Effector memory CD4-positive, alpha-beta T cell (primary cell): ENCODE measurements around the gene TPST1.

Experiments
- DNase-seq, 3 donors: peaks; one replicate each; pipeline ENCODE4 v3.0.0-alpha.2; 2020
- H3K27ac ChIP-seq: 2 replicates; pipeline ENCODE4 v1.7.0; 2013; ENCODE audit warnings: mild to moderate bottlenecking, low read length, moderate library complexity; ENCODE audit not compliant: insufficient read depth, poor library complexity, severe bottlenecking
- H3K27me3 ChIP-seq: replicated peaks from 2 replicates; pipeline ENCODE4 v1.7.0; 2013; ENCODE audit warnings: mild to moderate bottlenecking, low read length; ENCODE audit not compliant: insufficient read depth, control insufficient read depth, poor library complexity, severe bottlenecking
- H3K36me3 ChIP-seq: 2 replicates; pipeline ENCODE4 v1.7.0; 2013; ENCODE audit warnings: mild to moderate bottlenecking, low read length, moderate library complexity; ENCODE audit not compliant: control insufficient read depth, insufficient read depth
- H3K4me1 ChIP-seq: 2 replicates; pipeline ENCODE4 v1.7.0; 2013; ENCODE audit warnings: low read length, mild to moderate bottlenecking; ENCODE audit not compliant: control insufficient read depth, insufficient read depth, poor library complexity, severe bottlenecking
- H3K4me3 ChIP-seq: 2 replicates; pipeline ENCODE4 v1.7.0; 2013; ENCODE audit warnings: low read length, low read depth, mild to moderate bottlenecking; ENCODE audit not compliant: insufficient read depth, poor library complexity, severe bottlenecking
- H3K9me3 ChIP-seq: 2 replicates; pipeline ENCODE4 v1.7.0; 2013; ENCODE audit warnings: mild to moderate bottlenecking, low read length, moderate library complexity; ENCODE audit not compliant: control insufficient read depth

TPST1 gene

GRCh38 chr7:66303454-66304155, 98.5 kb downstream of the TPST1 start:
- DNase-seq: no peak
- no peak overlapping the region for H3K4me3 ChIP-seq
- H3K9me3 ChIP-seq: peaks cover 2% of the 10 kb centered on the region
- H3K36me3 ChIP-seq: no peaks in the 10 kb centered on the region
- no peak overlapping the region for H3K27ac ChIP-seq
- no peaks in the 10 kb centered on the region for H3K4me1 ChIP-seq
- H3K27me3 ChIP-seq: no peaks in the 10 kb centered on the region

- Histone ChIP-seq H3K27me3 (no peaks in the 10 kb centered on the region), H3K4me1 (no peaks in the 10 kb centered on the region), H3K27ac (no peak overlapping the region), H3K4me3 (no peak overlapping the region), H3K36me3 (no peaks in the 10 kb centered on the region), H3K9me3 (no peaks in the 10 kb centered on the region)
- no peak for DNase-seq
Measured at GRCh38 chr7:66304536-66304935, 99.4 kb downstream of the TPST1 start.

GRCh38 chr7:66306243-66306642, 101.1 kb downstream of the TPST1 start:
- Histone ChIP-seq H3K9me3 (no peaks in the 10 kb centered on the region), H3K27me3 (no peaks in the 10 kb centered on the region), H3K4me1 (no peaks in the 10 kb centered on the region), H3K27ac (no peak overlapping the region), H3K4me3 (no peak overlapping the region), H3K36me3 (no peaks in the 10 kb centered on the region)
- no peak for DNase-seq

GRCh38 chr7:66307591-66308215, 102.6 kb downstream of the TPST1 start:
- Histone ChIP-seq H3K36me3 (no peaks in the 10 kb centered on the region), H3K27me3 (no peaks in the 10 kb centered on the region), H3K4me3 (no peak overlapping the region), H3K27ac (no peak overlapping the region), H3K4me1 (no peaks in the 10 kb centered on the region), H3K9me3 (no peaks in the 10 kb centered on the region)
- DNase-seq: no peak

DNA sequence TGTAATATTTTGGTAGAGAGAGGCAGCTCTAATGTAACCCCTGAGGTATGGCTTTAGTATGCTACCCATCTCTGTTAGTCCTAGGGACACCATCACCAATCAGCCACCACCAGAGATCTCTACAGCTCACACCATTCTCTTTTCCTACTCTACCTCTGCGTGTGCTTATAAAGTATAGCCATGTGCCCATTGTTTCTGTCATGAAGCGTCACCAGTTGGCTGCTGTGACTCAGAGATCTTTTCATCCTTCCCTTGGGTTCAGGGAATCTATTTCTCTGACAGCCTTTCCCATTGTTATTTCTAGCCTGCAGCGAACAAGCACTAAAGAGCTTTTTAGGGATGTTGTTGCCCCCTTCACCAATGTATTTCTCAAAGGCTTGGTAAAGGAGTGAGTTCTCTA, 103.3 kb downstream of the TPST1 start:
- H3K4me3 ChIP-seq: no peak overlapping the region
- no peak overlapping the region for H3K27ac ChIP-seq
- no peaks in the 10 kb centered on the region for H3K9me3 ChIP-seq
- H3K4me1 ChIP-seq: no peaks in the 10 kb centered on the region
- H3K36me3 ChIP-seq: no peaks in the 10 kb centered on the region
- no peak for DNase-seq
- no peaks in the 10 kb centered on the region for H3K27me3 ChIP-seq

DNA sequence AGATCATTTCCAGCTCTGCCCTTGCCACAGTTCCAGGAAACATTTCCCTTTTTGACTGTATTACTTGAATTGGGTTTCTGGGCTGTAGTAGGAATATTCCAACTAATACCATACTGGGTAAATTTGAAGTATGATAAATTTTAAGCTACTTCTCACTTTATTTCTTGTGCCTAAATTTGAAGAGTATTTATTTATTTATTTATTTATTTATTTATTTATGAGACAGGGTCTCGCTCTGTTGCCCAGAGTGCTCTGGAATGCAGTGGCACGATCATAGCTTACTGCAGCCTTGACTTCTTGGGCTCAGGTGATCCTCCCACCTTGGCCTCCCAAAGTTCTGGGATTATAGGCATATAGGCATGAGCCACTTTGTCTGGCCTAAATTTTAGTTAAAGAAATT, 105.5 kb downstream of the TPST1 start:
- no peaks in the 10 kb centered on the region for H3K4me1 ChIP-seq
- no peak for DNase-seq
- no peak overlapping the region for H3K27ac ChIP-seq
- no peak overlapping the region for H3K4me3 ChIP-seq
- no peaks in the 10 kb centered on the region for H3K9me3 ChIP-seq
- no peaks in the 10 kb centered on the region for H3K36me3 ChIP-seq
- H3K27me3 ChIP-seq: no peaks in the 10 kb centered on the region

DNA sequence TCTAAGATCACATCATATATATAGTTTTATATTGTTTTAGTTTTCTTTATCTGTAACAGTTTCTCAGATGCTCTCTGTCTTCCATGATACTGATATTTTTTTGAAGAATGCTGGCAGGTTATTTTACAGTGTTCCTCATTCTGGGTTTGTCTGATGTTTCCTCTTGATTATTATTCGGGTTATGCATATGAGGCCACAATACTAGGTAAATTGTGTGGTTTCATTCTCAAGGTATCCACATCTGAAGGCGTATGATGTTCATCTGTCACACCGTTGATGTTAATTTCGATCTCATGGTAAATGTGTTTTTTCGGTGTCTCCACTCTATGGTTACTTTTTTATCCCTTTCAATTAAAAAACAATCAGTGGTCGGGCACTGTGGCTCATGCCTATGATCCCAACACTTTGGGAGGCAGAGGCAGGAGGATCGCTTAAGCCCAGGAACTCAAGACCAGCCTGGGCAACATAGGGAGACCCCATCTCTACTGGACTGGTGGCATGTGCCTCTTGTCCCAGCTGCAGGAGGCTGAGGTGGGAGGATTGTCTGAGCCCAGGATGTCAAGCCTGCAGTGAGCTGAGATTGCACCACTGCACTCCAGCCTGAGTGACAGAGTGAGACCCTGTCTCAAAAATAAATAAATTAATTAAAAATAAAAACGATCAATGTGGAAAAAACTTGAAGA, 108.9 kb downstream of the TPST1 start:
- Histone ChIP-seq H3K4me1 (no peaks in the 10 kb centered on the region), H3K27me3 (no peaks in the 10 kb centered on the region), H3K36me3 (no peaks in the 10 kb centered on the region), H3K4me3 (no peak overlapping the region), H3K9me3 (no peaks in the 10 kb centered on the region), H3K27ac (no peak overlapping the region)
- DNase-seq: no peak

DNA sequence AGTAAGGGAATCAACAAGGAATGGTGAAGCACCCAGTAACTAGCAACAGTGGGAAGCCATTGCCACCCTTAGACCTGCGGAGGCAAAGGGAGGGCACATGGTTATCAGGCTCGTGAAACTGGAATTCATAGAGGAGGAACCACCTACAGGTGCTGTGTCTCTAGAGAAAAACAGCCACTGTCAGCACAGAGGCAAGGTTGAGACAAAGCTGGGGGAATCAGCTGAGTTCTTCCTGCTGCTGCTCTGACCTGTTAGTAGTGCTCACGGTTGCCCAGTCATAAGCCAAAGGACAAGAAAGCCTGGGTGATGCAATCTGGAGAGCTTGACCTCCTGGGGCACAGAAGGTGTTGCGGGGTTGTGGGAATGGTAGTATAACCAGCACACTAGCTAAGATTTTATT, 110.1 kb downstream of the TPST1 start:
- H3K4me1 ChIP-seq: no peaks in the 10 kb centered on the region
- no peak for DNase-seq

GRCh38 chr7:66319407-66319979, 114.4 kb downstream of the TPST1 start:
- no peaks in the 10 kb centered on the region for H3K27me3 ChIP-seq

More for the DNA sequence above, 110.1 kb downstream of the TPST1 start:
- Histone ChIP-seq H3K9me3 (no peaks in the 10 kb centered on the region), H3K27ac (no peak overlapping the region), H3K4me3 (no peak overlapping the region), H3K36me3 (no peaks in the 10 kb centered on the region), H3K27me3 (no peaks in the 10 kb centered on the region)

GRCh38 chr7:66321283-66321682, 116.1 kb downstream of the TPST1 start:
- no peak for DNase-seq
- Histone ChIP-seq H3K27me3 (no peaks in the 10 kb centered on the region), H3K36me3 (no peaks in the 10 kb centered on the region), H3K4me1 (no peaks in the 10 kb centered on the region), H3K27ac (no peak overlapping the region), H3K9me3 (no peaks in the 10 kb centered on the region), H3K4me3 (no peak overlapping the region)

More at GRCh38 chr7:66319407-66319979, 114.4 kb downstream of the TPST1 start:
- Histone ChIP-seq H3K27ac (no peak overlapping the region), H3K36me3 (no peaks in the 10 kb centered on the region), H3K4me1 (no peaks in the 10 kb centered on the region), H3K9me3 (no peaks in the 10 kb centered on the region), H3K4me3 (no peak overlapping the region)
- DNase-seq: no peak
